T-cell (primary cell): Measurements from ENCODE around the gene PXN. TPM values are rescaled to one million over a fixed set of nuclear protein-coding genes. Genes with fewer than 3 reads are reported as not detected.
A peak's percentile ranks its signal among the peaks of the same experiment; 100 is the strongest.
"Not testable (repeated sequence)": the region's sequence is repeated elsewhere in the genome, so short reads cannot be mapped to it uniquely, and the experiment has no call there.

Source experiments
- ATAC-seq, 4 experiments: fragments of 200-7000 bp in 3 of 4; fragments of 150-1000 bp in 1 of 4; cut with Tn5 transposase; replicated peaks in 1 of 4; 1 replicate in 3 of 4; 2 replicates in 1 of 4; pipeline ENCODE4 v1.10.0; 2021; ENCODE audit warnings: moderate library complexity in 3 of 4, mild to moderate bottlenecking in 2 of 4, moderate number of reproducible peaks in 1 of 4
- CTCF ChIA-PET, 2 donors: fragments of 300-600 bp; sonication (Branson Sonifier 250); formaldehyde crosslinking; loops; one replicate each; lab custom pipeline; 2022; ENCODE audit warnings: antibody characterized with exemption in 2 of 2; lab: Charles Lee
- POLR2A ChIA-PET, 2 donors: fragments of 300-600 bp; sonication (Branson Sonifier 250); formaldehyde crosslinking; loops; one replicate each; lab custom pipeline; 2022; ENCODE audit warnings: antibody characterized with exemption in 2 of 2; lab: Charles Lee
- DNase-seq, 35 experiments: peaks; one replicate each; pipeline versions ENCODE4 v3.0.0 to v3.0.0-alpha.2; 2013 to 2023
- H3K27ac ChIP-seq: one replicate; pipeline ENCODE4 v1.5.1; 2013; ENCODE audit warnings: low read length
- H3K27me3 ChIP-seq, 2 experiments: replicated peaks in 1 of 2; 1 replicate in 1 of 2; 2 replicates in 1 of 2; pipeline versions ENCODE4 v1.6.1 to v1.7.0; 2013; ENCODE audit warnings: low read length in 1 of 2, mixed read lengths in 1 of 2; ENCODE audit not compliant: control insufficient read depth in 2 of 2, insufficient read depth in 2 of 2; ENCODE audit errors: extremely low read depth in 1 of 2
- H3K36me3 ChIP-seq, 2 donors: 1 replicate in 1 of 2; 2 replicates in 1 of 2; pipeline versions ENCODE4 v1.6.1 to v1.7.0; 2013; ENCODE audit warnings: low read length in 1 of 2; ENCODE audit not compliant: control insufficient read depth in 2 of 2, insufficient read depth in 1 of 2; ENCODE audit errors: extremely low read depth in 1 of 2
- H3K4me1 ChIP-seq, 2 experiments: 1 replicate in 1 of 2; 2 replicates in 1 of 2; pipeline versions ENCODE4 v1.6.1 to v1.7.0; 2013; ENCODE audit warnings: low read length in 2 of 2, mixed read lengths in 1 of 2; ENCODE audit not compliant: insufficient read depth in 2 of 2, control insufficient read depth in 1 of 2; ENCODE audit errors: extremely low read depth in 1 of 2
- H3K4me3 ChIP-seq, 2 donors: 1 replicate in 1 of 2; 2 replicates in 1 of 2; pipeline versions ENCODE4 v1.5.1 to v1.7.0; 2013; ENCODE audit warnings: mild to moderate bottlenecking in 2 of 2, low read length in 1 of 2, moderate library complexity in 1 of 2; ENCODE audit not compliant: control insufficient read depth in 1 of 2; ENCODE audit errors: extremely low read depth in 1 of 2
- H3K9me3 ChIP-seq: 2 replicates; pipeline ENCODE4 v1.7.0; 2013
- H3K27ac Mint-ChIP-seq, 2 donors: one replicate each; pipeline ENCODE4 v1.8.0; 2020 to 2021; ENCODE audit warnings: mild to moderate bottlenecking in 2 of 2, mixed read lengths in 2 of 2
- H3K27me3 Mint-ChIP-seq, 2 donors: one replicate each; pipeline ENCODE4 v1.8.0; 2021 to 2022; ENCODE audit warnings: mixed read lengths in 2 of 2
- H3K36me3 Mint-ChIP-seq: one replicate; pipeline ENCODE4 v1.8.0; 2021; ENCODE audit warnings: mixed read lengths
- H3K4me1 Mint-ChIP-seq, 3 donors: one replicate each; pipeline ENCODE4 v1.8.0; 2020 to 2022; ENCODE audit warnings: mixed read lengths in 3 of 3, mild to moderate bottlenecking in 1 of 3
- H3K4me3 Mint-ChIP-seq, 3 donors: one replicate each; pipeline ENCODE4 v1.8.0; 2020 to 2022; ENCODE audit warnings: mild to moderate bottlenecking in 3 of 3, mixed read lengths in 3 of 3, moderate library complexity in 3 of 3
- H3K9me3 Mint-ChIP-seq, 3 donors: one replicate each; pipeline ENCODE4 v1.8.0; 2020 to 2022; ENCODE audit warnings: mixed read lengths in 3 of 3
- WGBS: methylation state at CpG from one replicate; pipeline ENCODE4 v1.1.5; 2013; ENCODE audit warnings: missing lambda C conversion rate; ENCODE audit not compliant: insufficient coverage; 5-methylcytosine and 5-hydroxymethylcytosine counted together
- total RNA-seq, 35 experiments: library from RNA in 6 of 35; stranded (reverse) in 6 of 35; fragments of 120-200 nt in 1 of 35; gene quantifications; one replicate each; pipeline versions ENCODE4 v1.2.1 to v1.2.4 and lab custom pipeline; 2013 to 2026

The PXN gene
- total RNA-seq, 5 donors from 2014 or later (not counting 1 experiment from before 2014, with no cell fraction given) = 128 to 202 (median 137) TPM

DNA sequence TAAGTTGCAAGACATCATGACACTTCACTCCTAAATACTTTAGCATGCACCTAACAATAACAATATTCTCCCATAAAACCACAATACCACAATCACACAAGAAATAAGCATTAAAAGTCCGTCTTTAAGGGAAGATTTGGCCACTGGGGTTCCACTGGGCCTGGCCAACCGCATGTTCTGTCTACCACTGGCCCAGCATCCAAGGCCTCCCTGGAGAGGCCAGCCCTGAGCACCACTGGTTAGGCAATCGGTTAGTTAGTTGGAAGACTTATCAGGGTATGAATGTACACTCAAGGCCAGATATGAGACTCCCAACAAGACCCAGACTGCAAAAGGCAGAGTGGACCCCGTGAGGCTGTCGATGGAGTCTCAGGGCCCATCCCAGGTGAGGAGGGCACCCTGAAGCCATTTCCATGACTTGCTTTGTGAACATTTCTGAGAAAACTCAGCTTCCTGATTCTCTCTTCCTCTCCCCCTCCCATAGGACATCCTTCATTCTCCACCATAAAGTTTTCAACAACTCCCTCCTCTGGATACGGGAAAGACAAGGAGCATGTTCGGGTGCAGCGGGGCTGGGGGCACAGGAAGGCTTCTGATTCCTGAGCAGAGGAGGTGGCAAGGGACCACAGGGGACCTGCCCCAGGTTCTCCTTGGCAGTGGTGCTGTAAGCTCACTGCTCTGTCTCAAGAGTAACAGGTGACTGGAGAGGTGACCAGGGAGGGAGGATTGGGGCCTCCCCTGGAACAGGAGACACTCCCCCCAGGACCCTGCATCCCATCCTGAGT lies 5.9 kb downstream of the PXN start:
- H3K9me3 Mint-ChIP-seq = no peaks in the 10 kb centered on the region
- peaks cover 45 to 100% of the 10 kb centered on the region in 2 experiments for H3K4me1 ChIP-seq
- WGBS = 86% methylated on average over 5 of the region's 8 CpGs
- DNase-seq (no peak), ATAC-seq (no peak)
- peak overlapping the region; percentile 88 to 89 for H3K27ac Mint-ChIP-seq
- CTCF ChIA-PET = interaction anchor here in 1 of 2 donors (0.7 to 9.4 kb wide), 3 partner anchors 24 to 32 kb away, joined by 3 to 162 read pairs (median 5); no protein-coding TSS in a partner anchor
- H3K4me3 Mint-ChIP-seq = peak overlapping the region in 1 of 3 donors; percentile 97
- H3K9me3 ChIP-seq = no peaks in the 10 kb centered on the region
- peak overlapping the region; percentile 45 for H3K27ac ChIP-seq
- H3K36me3 Mint-ChIP-seq = peaks cover 21% of the 10 kb centered on the region
- no peaks in the 10 kb centered on the region for H3K27me3 Mint-ChIP-seq
- peak overlapping the region in 1 of 2 donors; percentile 1 for H3K4me3 ChIP-seq
- POLR2A ChIA-PET = interaction anchor here in 1 of 2 donors (2.4 kb wide), 1 partner anchor 32 kb away, joined by 8 read pairs; no protein-coding TSS in a partner anchor
- H3K36me3 ChIP-seq = peaks cover 4 to 12% of the 10 kb centered on the region in 2 donors
- H3K27me3 ChIP-seq = no peaks in the 10 kb centered on the region
- H3K4me1 Mint-ChIP-seq = peaks cover 91 to 96% (median 95%) of the 10 kb centered on the region in 3 donors

DNA sequence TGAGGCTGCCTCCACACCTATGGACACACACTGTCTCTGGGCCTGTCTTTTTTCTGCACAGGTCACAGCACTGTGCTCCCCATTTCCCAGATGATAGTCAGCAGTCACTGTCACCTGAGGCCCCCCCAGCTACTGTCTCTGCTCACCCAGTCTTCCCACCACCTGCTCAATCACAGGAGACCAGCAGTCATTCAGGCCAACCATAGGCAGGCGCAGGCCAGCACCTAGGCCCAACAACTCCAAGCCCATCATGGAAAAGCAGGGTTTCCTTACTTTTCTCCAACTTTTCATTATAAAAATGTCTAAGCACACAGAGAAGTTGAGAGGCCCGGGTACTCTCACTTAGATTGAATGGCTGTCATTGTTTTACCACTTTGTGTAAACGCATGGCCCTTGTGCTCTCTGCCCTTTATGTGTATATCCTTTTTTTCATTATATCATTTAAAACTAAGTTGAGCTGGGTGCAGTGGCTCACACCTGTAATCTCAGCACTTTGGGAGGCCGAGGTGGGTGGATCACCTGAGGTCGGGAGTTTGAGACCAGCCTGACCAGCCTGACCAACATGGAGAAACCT lies 7.1 kb downstream of the PXN start:
- Histone ChIP-seq H3K4me1 (peaks cover 44 to 100% of the 10 kb centered on the region in 2 experiments), H3K27ac (peak overlapping the region; percentile 6), H3K36me3 (peaks cover 4 to 12% of the 10 kb centered on the region in 2 donors), H3K27me3 (no peaks in the 10 kb centered on the region), H3K4me3 (no peak overlapping the region), H3K9me3 (no peaks in the 10 kb centered on the region)
- Mint-ChIP-seq H3K27ac (peak overlapping the region; percentile 88 to 89), H3K4me3 (peak overlapping the region in 2 of 3 donors; percentile 1 to 97), H3K4me1 (peaks cover 93 to 96% (median 95%) of the 10 kb centered on the region in 3 donors), H3K36me3 (peaks cover 17% of the 10 kb centered on the region), H3K9me3 (no peaks in the 10 kb centered on the region), H3K27me3 (no peaks in the 10 kb centered on the region)
- no peak for ATAC-seq
- POLR2A ChIA-PET = interaction anchor here in 1 of 2 donors (2.4 kb wide), 1 partner anchor 33 kb away, joined by 8 read pairs; no protein-coding TSS in a partner anchor
- DNase-seq = no peak
- CTCF ChIA-PET = interaction anchor here in 1 of 2 donors (1.5 kb wide), 1 partner anchor 30 kb away, joined by 5 read pairs; no protein-coding TSS in a partner anchor
- WGBS = 94% methylated on average over 3 of the region's 5 CpGs

DNA sequence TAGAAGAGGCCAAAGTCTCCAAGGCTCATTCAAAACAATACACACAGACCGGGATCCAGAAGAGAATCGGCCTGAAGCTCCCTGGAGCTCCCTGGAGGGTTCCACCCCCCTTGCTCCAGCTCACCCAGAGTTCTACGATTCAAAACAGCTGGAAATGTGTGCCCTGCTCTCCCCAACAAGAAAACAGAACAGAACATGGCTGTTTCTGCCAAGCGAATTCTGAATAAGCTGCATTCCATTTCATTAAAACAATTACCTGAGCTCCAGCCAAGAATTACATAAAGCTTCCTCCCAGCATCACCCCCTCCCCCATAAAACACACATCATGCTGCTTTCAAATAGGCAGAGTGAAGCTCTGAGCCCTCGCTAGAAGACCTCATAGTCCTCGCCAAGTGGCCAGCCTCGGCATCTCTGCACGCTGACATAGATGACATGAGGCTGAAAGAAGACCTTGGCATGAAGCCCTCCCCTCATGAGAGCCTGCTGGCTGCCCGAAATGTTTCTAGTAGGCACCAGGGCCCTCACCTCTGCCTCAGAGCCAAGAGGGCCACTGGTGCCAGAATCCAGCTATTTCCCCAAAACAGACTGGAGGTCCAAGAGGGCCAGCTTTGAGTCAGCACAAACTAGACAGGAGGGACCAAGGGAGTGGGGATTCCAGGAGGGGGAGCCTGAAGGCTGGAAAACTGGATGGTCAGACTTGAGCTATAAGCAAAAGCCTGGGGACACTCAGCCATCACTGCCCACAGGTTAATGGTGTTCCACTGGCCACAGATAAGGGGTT lies 8.3 kb downstream of the PXN start:
- no peak for DNase-seq
- H3K27ac ChIP-seq = peak overlapping the region; percentile 43
- peaks cover 42 to 100% of the 10 kb centered on the region in 2 experiments for H3K4me1 ChIP-seq
- peaks cover 4 to 12% of the 10 kb centered on the region in 2 donors for H3K36me3 ChIP-seq
- no peak overlapping the region for H3K4me3 ChIP-seq
- 87% methylated on average over 8 of the region's 9 CpGs for WGBS
- no peaks in the 10 kb centered on the region for H3K27me3 ChIP-seq
- ChIA-PET CTCF (interaction anchor here (0.6 to 1.7 kb wide), 5 partner anchors 8 to 36 kb away, joined by 3 to 6 read pairs (median 5); partner anchors contain the start of genes PXN (in 1 of the 2) and RNU4-1 (in 1 of the 2)), POLR2A (interaction anchor here in 1 of 2 donors (0.7 to 1.0 kb wide), 3 partner anchors 10 to 58 kb away, joined by 3 to 6 read pairs (median 3); partner anchors contain the start of gene RNU4-2)
- H3K9me3 ChIP-seq = no peaks in the 10 kb centered on the region
- peaks cover 16% of the 10 kb centered on the region for H3K36me3 Mint-ChIP-seq
- peak overlapping the region in 1 of 3 donors; percentile 97 for H3K4me3 Mint-ChIP-seq
- no peaks in the 10 kb centered on the region for H3K9me3 Mint-ChIP-seq
- ATAC-seq = no peak
- H3K27me3 Mint-ChIP-seq = no peaks in the 10 kb centered on the region
- peaks cover 93 to 96% (median 95%) of the 10 kb centered on the region in 3 donors for H3K4me1 Mint-ChIP-seq
- peak overlapping the region; percentile 88 to 89 for H3K27ac Mint-ChIP-seq

DNA sequence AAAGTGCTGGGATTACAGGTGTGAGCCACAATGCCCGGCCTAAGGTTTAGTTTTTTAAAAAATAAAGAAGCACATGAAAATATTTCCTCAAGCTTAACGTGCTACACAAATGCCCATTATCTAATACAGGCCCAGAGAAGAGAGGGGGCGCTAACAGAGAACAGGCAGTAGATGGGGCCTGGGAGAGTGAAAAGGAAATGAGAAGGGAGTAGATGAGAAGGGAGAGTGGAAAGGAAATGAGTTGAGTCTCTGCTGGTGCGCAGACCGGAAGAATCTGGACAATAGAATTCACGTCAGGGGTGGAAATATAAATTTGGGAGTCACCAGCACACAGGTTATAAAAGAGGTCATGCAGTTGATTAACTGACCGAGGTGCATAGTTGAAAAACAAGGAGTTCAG lies 10.7 kb downstream of the PXN start:
- ChIA-PET POLR2A (interaction anchor here (0.6 to 3.4 kb wide), 2 partner anchors 11 to 37 kb away, joined by 3 to 30 read pairs; partner anchors contain the start of genes RNU4-1 (in 1 of the 2) and RNU4-2 (in 1 of the 2)), CTCF (interaction anchor here (1.1 to 4.5 kb wide), 7 partner anchors 10 to 54 kb away, joined by 4 to 46 read pairs (median 9); partner anchors contain the start of genes PXN (in 1 of the 2) and RPLP0 (in 1 of the 2))
- no peaks in the 10 kb centered on the region for H3K27me3 ChIP-seq
- Mint-ChIP-seq H3K36me3 (peaks cover 19% of the 10 kb centered on the region), H3K9me3 (no peaks in the 10 kb centered on the region), H3K4me3 (peak overlapping the region; percentile 5 to 74 (median 31)), H3K4me1 (peaks cover 92 to 94% (median 93%) of the 10 kb centered on the region in 3 donors), H3K27ac (peak overlapping the region; percentile 90 to 96), H3K27me3 (no peaks in the 10 kb centered on the region)
- H3K36me3 ChIP-seq = peaks cover 4 to 7% of the 10 kb centered on the region in 2 donors
- no peak for DNase-seq
- H3K4me3 ChIP-seq = no peak overlapping the region
- 71% methylated on average over 4 of the region's 7 CpGs for WGBS
- H3K4me1 ChIP-seq = peaks cover 42 to 100% of the 10 kb centered on the region in 2 experiments
- H3K27ac ChIP-seq = peak overlapping the region; percentile 75
- H3K9me3 ChIP-seq = no peaks in the 10 kb centered on the region
- ATAC-seq = no peak

DNA sequence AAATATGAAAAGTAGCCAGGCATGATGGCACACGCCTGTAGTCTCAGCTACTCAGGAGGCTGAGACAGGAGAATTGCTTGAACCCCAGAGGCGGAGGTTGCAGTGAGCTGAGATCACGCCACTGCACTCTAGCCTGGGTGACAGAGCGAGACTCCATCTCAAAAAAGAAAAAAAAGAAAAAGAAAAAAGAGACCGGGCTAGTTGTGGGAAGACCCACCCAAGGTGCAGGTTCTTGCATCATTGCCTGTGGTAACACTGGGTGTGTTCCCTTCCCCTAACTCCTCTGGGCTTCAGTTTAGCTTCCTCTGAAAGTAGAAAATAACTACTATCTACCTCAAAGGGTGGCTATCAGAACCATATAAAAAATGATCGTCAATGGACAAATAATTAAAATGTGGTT lies 12.2 kb downstream of the PXN start:
- peak overlapping the region; percentile 91 to 93 for H3K27ac Mint-ChIP-seq
- H3K27ac ChIP-seq = peak overlapping the region; percentile 75
- 15% methylated on average over 4 of the region's 6 CpGs for WGBS
- peaks cover 91 to 93% (median 93%) of the 10 kb centered on the region in 3 donors for H3K4me1 Mint-ChIP-seq
- H3K9me3 Mint-ChIP-seq, H3K9me3 ChIP-seq, H3K27me3 ChIP-seq, H3K27me3 Mint-ChIP-seq: not testable (repeated sequence)
- DNase-seq (peak in 34 of 35 experiments; percentile 33 to 80 (median 54)), ATAC-seq (peak; percentile 54 to 62 (median 60))
- peaks cover 53 to 100% of the 10 kb centered on the region in 2 experiments for H3K4me1 ChIP-seq
- CTCF ChIA-PET = interaction anchor here (0.6 to 4.5 kb wide), 9 partner anchors 10 to 394 kb away, joined by 3 to 46 read pairs (median 10); partner anchors contain the start of genes PXN (in 1 of the 2) and RPLP0 (in 1 of the 2)
- H3K4me3 ChIP-seq = peak overlapping the region in 1 of 2 donors; percentile 1
- POLR2A ChIA-PET = interaction anchor here in 1 of 2 donors (1.0 to 3.4 kb wide), 4 partner anchors 9 to 52 kb away, joined by 4 to 30 read pairs (median 13); partner anchors contain the start of genes RNU4-1, RNU4-2 and RPLP0
- peaks cover 4 to 12% of the 10 kb centered on the region in 2 donors for H3K36me3 ChIP-seq
- H3K36me3 Mint-ChIP-seq = peaks cover 17% of the 10 kb centered on the region
- H3K4me3 Mint-ChIP-seq = peak overlapping the region; percentile 68 to 74 (median 71)
